Ovary (tissue), 9 donors: Measurements from ENCODE around the gene BCOR. TPM values are rescaled to one million over a fixed set of nuclear protein-coding genes. Genes with fewer than 3 reads are reported as not detected.

Experiments used
- DNase-seq, 5 donors: peaks; one replicate each; pipeline ENCODE4 v3.0.0-alpha.2; 2019 to 2020
- H3K27ac ChIP-seq, 2 donors: fragments of 200-600 bp; one replicate each; pipeline versions ENCODE4 v1.5.1 to v1.8.0; 2019 to 2022
- H3K27me3 ChIP-seq: fragments of 200-600 bp; one replicate; pipeline ENCODE4 v1.8.0; 2022
- H3K36me3 ChIP-seq: fragments of 200-600 bp; sonication (generic); one replicate; pipeline ENCODE4 v1.5.1; 2019
- H3K4me1 ChIP-seq: one replicate; pipeline ENCODE4 v1.8.1; 2013; ENCODE audit warnings: mild to moderate bottlenecking, moderate library complexity; ENCODE audit not compliant: insufficient read depth
- H3K4me3 ChIP-seq: fragments of 200-600 bp; sonication (generic); one replicate; pipeline ENCODE4 v1.5.1; 2017
- H3K9me3 ChIP-seq, 2 donors: fragments of 200-600 bp in 1 of 2; sonication (generic) in 1 of 2; one replicate each; pipeline versions ENCODE4 v1.5.1 to v1.8.1; 2013 to 2019; ENCODE audit warnings: mild to moderate bottlenecking in 1 of 2, moderate library complexity in 1 of 2
- CTCF ChIP-seq, 3 donors: fragments of 450-650 bp in 2 of 3; fragments of 200-600 bp in 1 of 3; IDR thresholded peaks; one replicate each; pipeline versions ENCODE4 v1.5.1 to v1.8.0; 2016 to 2022; ENCODE audit warnings: antibody characterized with exemption in 3 of 3, mild to moderate bottlenecking in 1 of 3
- EP300 ChIP-seq: sonication (generic); formaldehyde crosslinking; IDR thresholded peaks from one replicate; pipeline ENCODE4 v1.6.1; 2017; ENCODE audit warnings: antibody characterized with exemption
- POLR2A ChIP-seq: fragments of 450-650 bp; IDR thresholded peaks from one replicate; pipeline ENCODE4 v1.6.1; 2017; ENCODE audit warnings: antibody characterized with exemption, mild to moderate bottlenecking, moderate library complexity
- WGBS, 3 donors: extraction: QIAGEN DNeasy Blood & Tissue Kit in 1 of 3; methylation state at CpG; one replicate each; pipeline versions ENCODE4 v1.1.5 to v1.1.7; 2013 to 2017; 5-methylcytosine and 5-hydroxymethylcytosine counted together
- intact Hi-C, 4 donors: fragments of 100-400 bp; cut with DNase I; formaldehyde crosslinking; loops; one replicate each; pipeline versions ENCODE4 v1.11.0 to v1.15.1; 2022 to 2023
- polyA plus RNA-seq, 2 donors: library from polyadenylated mRNA; stranded (reverse); fragments of 200-250 nt in 1 of 2; fragments of 350-450 nt in 1 of 2; fragmentation: Illumina TruSeq in 1 of 2; extraction: RNeasy Lipid Tissue Mini Kit (QIAGEN cat#74804) in 1 of 2; gene quantifications; one replicate each; pipeline ENCODE4 v1.2.3, GENCODE V29; 2013 to 2014
- total RNA-seq, 7 donors: library from RNA; depleted of rRNA in 2 of 7; stranded (reverse); fragments of >200 nt in 2 of 7; fragmentation: NEBNext Ultra II Directional in 3 of 7; extraction: Animal tissue kit (Norgen Biotek cat#: 25700) in 3 of 7; gene quantifications; one replicate each; pipeline versions ENCODE4 v1.1.0 to v1.2.4, GENCODE V29; 2016 to 2023
- donor health status: DM: no; HTN: no; CAD: no; lungs with moderate emphysema.
- donor health status: DM: no; HTN: no; CAD: no.
- donor health status: Bipolar disorder and iron deficiency.
- donor health status: DM: yes; HTN: yes; CAD: no.
- donor health status: DM: no; HTN: no; CAD: no.
- donor health status: DM: yes; HTN: yes; CAD: no.

Gene BCOR
- total and polyA plus RNA-seq, 9 donors: 17.7 to 57.2 (median 42.3) TPM

GRCh38 chrX:40082447-40083119, 15.2 kb downstream of the BCOR start:
- H3K4me3 ChIP-seq: peak overlapping the region; percentile 37
- intact Hi-C loops: no loop called here
- peaks cover 8% of the 10 kb centered on the region for H3K4me1 ChIP-seq
- 30 to 38% (median 37%) methylated on average over 15 of the region's 15 CpGs for WGBS, 3 donors
- H3K27me3 ChIP-seq: no peaks in the 10 kb centered on the region
- DNase-seq: peak in 1 of 5 donors; percentile 50
- no peaks in the 10 kb centered on the region for H3K9me3 ChIP-seq
- TF ChIP-seq POLR2A (no peak), EP300 (no peak), CTCF (IDR thresholded peaks at IDR 0.05) (no peak)
- H3K27ac ChIP-seq: peak overlapping the region; percentile 52 to 56
- H3K36me3 ChIP-seq: no peaks in the 10 kb centered on the region

GRCh38 chrX:40081679-40082068, 16.1 kb downstream of the BCOR start:
- no peak overlapping the region for H3K27ac ChIP-seq
- no peaks in the 10 kb centered on the region for H3K27me3 ChIP-seq
- H3K36me3 ChIP-seq: no peaks in the 10 kb centered on the region
- DNase-seq: no peak
- peaks cover 7% of the 10 kb centered on the region for H3K4me1 ChIP-seq
- intact Hi-C loops: no loop called here
- WGBS, 3 donors: 31 to 40% (median 40%) methylated on average over 4 of the region's 4 CpGs
- TF ChIP-seq POLR2A: no peak
- TF ChIP-seq EP300: no peak
- no peak for TF ChIP-seq CTCF (IDR thresholded peaks at IDR 0.05)
- no peak overlapping the region for H3K4me3 ChIP-seq
- no peaks in the 10 kb centered on the region for H3K9me3 ChIP-seq

- Histone ChIP-seq H3K4me1 (peaks cover 5% of the 10 kb centered on the region), H3K36me3 (no peaks in the 10 kb centered on the region), H3K27ac (no peak overlapping the region), H3K9me3 (no peaks in the 10 kb centered on the region), H3K27me3 (no peaks in the 10 kb centered on the region), H3K4me3 (no peak overlapping the region)
- WGBS, 3 donors: 46 to 63% (median 56%) methylated on average over 16 of the region's 16 CpGs
- DNase-seq: no peak
- TF ChIP-seq EP300 (no peak), POLR2A (no peak), CTCF (IDR thresholded peaks at IDR 0.05) (no peak)
- intact Hi-C loops: no loop called here
Observed at GRCh38 chrX:40080894-40081678, 16.7 kb downstream of the BCOR start.

- 64 to 76% (median 73%) methylated on average over 9 of the region's 9 CpGs for WGBS, 3 donors
- Histone ChIP-seq H3K27me3 (no peaks in the 10 kb centered on the region), H3K36me3 (no peaks in the 10 kb centered on the region), H3K27ac (no peak overlapping the region), H3K4me3 (no peak overlapping the region), H3K9me3 (no peaks in the 10 kb centered on the region), H3K4me1 (peaks cover 2% of the 10 kb centered on the region)
- intact Hi-C loops: no loop called here
- no peak for DNase-seq
- TF ChIP-seq CTCF (IDR thresholded peaks at IDR 0.05): no peak
- TF ChIP-seq EP300: no peak
- no peak for TF ChIP-seq POLR2A
Observed at GRCh38 chrX:40079572-40079971, 18.2 kb downstream of the BCOR start.
